HG02970 (cell line): ENCODE measurements around the gene ARHGEF4.
"Not testable (repeated sequence)": the region's sequence is repeated elsewhere in the genome, so short reads cannot be mapped to it uniquely, and the experiment has no call there.

Source experiments
- ATAC-seq: cut with Tn5 transposase; IDR thresholded peaks from one replicate; pipeline ENCODE4 v1.9.1; 2021; ENCODE audit warnings: mild to moderate bottlenecking, moderate library complexity, moderate number of reproducible peaks; ENCODE audit not compliant: unreplicated experiment, low FRiP score

The ARHGEF4 gene

DNA sequence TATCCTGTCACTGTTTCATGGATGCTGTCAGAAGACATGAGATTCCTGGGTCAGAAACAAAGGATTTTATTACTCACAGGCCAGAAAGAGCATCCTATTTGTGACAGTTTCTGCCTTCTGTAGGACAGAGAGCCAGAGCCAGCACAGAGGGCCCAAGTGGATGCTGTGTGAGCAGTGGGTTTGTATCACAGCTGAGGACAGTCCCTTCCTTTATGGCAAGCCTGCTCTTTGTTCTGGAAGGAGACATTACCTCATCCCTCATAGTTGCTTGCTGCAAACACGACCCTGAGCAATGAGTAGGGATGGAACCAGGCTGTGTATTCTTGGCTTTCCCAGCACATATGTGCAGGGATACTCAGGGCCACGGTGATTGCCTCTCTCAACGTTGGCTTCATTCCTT is 41.6 kb downstream of the ARHGEF4 start:
- ATAC-seq: no peak

DNA sequence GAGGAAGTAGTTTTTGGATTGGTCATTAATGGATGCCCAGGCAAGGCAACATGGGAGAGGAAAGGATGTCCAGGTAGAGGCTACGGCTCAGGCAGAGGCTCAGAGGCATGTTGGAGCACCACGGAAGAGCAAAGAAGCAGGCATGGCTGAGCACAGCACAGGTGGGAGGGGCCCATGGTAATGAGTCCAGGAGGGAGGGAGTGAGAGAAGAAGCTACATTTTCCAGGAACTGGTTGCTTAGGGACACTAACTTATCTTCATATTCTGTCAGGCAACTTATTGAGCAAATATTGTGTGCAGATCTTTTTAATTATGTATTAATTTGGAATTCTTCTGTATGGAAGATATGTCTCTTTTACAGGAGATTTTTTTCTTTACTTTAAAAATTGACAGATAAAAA is 42.2 kb downstream of the ARHGEF4 start:
- no peak for ATAC-seq

DNA sequence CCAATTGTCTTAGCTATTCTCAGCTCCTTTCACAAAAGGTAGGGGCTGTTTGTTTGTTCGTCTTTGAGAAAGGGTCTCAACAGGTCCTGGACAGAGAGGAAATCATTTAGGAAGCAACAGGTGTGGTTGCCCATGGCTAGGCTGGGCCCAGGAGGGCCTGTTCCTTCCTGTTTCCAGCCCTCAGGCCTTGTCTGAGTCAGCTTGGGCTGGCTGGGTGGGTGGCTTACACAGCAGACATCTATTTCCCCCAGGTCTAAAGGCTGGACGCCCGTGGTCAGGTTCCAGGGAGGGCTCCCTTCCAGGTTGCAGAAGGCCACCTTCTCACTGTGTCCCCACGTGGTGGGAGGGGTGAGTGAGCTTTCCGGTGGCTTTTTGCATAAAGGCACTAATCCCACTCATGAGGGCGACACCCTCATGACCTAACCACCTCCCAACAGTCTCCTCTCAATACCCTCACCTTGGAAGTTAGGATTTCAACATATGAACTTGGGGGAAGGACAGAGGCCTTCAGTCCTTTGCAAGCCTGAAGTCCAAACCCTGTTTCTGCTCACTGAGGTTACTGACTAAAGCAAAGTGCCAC is 45.5 kb downstream of the ARHGEF4 start:
- ATAC-seq: no peak

DNA sequence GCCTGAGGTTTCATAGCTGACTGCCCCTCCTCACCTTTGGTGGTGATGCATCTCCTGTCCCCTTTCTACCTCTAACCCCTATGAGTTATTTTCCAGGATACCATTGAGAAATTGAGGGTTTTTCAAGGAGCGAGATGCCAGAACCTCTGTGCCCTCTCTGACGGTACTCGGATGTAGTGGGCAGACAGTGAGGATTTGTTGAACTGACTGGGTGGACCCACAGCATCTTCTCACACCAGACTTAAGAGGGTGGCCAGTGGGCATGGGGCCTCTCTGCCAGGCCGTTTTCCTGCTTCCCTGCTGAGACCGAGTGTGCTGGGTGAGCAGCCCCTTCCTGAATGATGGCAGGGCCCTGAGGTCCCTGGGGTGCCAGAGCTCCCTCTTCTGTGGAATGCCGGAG is 46.3 kb downstream of the ARHGEF4 start:
- ATAC-seq: no peak

DNA sequence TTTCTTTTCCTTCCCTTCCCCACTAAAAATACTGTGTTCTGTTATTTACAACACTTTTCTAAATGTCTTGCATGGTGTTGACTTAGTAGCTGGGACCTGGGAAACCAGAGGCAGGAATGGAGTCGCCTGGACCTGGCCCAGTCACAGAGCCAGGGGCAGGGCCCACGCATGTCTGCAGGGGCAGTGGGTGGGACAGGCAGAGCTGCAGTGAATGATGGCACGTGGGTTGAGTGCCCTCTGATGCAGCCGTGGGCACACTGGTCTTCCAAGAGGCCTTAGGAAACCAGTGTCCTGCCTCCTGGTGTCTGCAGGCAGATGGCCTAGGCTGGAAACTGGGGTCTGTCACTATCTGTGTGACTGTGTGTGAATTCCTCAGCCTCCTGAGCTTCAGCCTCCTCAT is 46.8 kb downstream of the ARHGEF4 start:
- no peak for ATAC-seq

DNA sequence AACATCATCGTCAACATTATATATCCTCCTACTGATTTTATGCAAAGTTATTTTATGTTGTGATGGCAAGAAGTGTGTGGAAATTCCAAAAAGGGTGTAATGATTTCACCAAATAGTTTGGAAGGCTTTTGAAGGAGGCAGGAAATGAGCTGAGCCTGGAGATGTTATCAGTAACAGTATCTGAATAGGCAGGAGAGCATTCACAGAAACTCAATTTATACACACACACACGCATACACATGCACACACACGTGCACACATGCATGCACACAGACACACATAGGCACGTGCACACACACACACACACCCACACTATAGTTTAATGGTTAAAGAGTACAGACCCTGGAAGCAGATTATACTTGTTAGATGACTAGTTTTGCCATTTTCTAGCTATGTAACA is 47.3 kb downstream of the ARHGEF4 start:
- ATAC-seq: no peak

DNA sequence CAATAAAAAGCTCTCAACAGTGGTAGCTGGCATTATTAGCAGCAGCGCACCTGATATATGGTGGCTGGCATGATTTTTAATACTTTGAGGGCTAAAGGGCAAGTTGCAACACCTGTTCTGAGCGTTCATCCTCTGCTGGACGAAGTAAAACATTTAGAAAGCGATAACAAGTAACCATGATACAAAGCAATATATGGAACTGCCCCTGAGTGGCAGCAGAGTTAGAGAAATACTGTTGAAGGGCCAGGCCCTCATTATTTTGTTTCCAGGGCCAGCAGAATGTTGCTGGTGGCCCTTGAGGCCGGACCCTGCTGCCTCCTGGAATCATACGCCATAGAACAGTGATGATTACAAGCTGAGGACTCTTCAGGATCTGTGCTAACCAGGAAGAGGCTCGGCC is 47.8 kb downstream of the ARHGEF4 start:
- no peak for ATAC-seq

DNA sequence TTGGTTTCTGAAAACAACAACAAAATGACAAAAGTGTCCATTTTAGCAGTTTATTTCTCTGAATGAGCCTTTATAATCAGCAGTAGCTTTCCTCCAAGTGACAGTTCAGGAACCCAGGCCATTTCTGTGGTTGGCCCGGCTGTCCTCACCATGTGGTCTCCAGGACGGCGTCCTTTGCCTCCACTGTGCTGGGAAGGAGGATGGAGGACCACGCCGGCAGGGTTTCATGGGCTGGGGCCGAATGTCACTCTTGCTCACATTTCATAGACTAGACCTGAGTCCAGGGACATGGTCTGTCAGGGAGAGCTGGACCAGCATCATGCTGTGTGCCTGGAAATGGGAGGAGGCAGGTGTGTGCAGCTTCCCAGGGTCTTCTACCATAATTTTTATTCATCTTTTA is 50.9 kb downstream of the ARHGEF4 start:
- ATAC-seq: no peak

DNA sequence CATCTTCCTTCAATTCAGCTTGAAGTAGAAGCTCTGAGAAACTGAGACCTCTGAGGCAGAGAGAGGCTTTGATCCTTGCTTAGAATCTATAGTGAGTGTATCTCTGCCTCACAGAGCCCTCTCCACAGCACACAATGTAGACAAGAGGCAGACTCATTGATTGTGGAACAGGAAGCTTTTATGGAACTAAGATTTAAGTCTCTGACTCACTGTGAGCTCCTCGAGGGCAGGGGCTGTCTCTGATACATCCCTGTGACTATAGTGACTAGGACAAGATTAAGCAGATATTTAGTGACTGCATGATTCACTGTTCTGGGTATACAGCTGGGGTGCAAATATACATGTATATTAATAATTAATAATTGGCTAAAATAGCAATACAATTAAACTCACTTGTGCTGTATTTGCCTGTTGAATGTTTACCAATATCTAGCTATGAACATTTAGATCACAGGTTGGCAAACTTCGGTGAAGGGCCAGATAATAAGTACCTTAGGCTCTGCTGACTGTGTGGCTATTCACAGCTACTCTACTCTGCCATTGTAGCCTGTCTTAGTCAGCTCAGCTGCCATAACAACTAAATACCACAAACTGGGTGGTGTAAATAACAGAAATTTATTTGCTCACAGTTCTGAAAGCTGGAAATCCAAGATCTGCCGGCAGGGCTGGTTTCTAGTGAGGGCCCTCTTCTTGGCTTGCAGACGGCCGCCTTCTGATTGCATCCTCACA is 54.4 kb downstream of the ARHGEF4 start:
- ATAC-seq: no peak

DNA sequence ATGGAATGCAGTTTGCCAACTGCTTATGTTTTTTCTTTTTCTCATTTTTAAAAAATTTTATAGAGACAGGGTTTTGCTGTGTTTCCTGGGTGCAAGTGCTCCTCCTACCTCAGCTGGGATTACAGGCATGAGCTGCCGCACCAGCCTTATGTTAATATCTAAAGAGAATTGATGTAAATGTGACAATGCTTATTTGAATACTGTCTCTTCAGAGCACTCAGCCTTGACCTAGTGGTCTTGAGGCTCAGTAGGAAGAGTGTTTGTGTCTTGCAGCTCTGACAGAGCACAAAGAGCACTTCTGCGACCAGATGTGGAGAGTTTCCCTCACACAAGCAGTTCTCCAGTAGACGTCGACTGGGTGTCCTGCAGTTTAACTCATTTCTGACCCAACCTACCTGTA is 55.3 kb downstream of the ARHGEF4 start:
- no peak for ATAC-seq

DNA sequence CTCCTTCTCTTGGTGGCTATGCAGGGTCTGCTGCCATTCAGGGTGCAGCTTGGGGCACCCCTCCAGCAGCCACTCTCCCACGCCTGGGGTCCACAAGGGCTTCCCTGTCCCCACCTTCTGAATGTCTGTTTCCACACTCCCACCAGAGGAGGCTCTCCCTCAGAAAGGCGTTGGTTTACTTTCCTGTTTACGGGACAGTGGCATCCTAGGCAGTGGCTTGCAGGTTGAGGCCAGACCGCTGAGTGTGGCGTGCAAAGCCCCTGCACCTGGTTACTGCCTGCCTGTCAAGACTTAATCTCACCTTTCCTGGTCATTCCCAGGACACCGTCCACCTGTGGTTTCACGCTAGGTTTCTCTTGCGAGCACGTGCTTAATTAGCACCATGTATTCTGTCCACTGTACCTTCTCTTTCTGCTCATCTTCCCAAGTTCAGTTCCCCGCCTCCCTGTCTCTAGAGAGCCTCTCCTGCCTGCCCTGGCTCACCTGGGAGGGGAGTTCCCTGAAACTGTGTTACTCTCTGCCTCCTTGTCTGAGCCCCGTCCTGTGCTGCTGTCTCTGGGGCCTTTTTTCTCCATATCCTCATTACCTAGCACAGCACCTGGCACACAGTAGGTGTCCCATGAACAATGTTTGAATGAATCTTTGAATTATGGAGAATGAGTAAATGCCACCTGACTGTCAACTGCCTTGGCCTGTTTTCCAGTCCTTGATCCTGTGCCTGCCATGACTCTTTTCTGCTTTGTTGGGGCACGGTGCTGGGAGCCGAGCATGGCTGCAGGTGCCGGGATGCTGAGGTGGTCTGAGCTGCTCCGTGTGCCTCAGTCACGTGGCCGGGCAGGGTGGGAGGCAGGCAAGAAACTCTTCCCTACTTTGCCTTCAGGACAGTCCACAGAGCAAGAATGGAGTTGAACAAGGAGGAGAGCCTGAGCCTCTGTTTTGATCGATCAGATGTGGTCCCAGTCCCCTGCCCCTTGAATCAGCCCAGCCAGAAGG is 56.4 kb downstream of the ARHGEF4 start:
- no peak for ATAC-seq

DNA sequence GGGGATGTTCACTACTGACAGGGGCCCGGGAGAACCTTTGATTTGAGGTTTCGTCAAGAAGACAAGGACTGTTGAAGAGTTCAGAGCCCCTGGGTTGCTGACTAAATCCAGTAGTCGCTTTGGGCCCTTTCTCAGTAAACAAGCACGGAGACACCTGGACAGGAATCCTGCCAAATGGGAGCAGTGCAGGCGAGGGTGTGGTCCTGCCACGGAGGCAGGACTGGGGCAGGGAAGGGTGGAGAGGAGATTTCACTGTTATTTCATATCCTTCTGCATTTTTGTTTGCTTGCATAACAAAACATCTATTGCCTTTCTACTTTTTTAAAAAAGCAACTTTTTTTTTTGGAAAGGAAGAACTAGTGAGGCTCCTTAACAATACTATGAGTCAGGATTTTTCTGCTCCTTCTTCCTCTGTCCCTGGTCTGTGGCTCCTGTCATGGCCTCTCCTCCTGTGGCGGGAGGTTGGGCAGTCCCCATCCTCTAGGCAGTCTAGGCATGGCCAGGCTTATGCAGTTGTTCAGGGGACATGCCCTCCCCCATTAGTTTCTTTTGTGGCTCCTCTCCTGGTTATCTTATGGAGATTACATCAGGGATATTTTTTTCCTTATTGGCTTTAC is 57.7 kb downstream of the ARHGEF4 start:
- no peak for ATAC-seq

DNA sequence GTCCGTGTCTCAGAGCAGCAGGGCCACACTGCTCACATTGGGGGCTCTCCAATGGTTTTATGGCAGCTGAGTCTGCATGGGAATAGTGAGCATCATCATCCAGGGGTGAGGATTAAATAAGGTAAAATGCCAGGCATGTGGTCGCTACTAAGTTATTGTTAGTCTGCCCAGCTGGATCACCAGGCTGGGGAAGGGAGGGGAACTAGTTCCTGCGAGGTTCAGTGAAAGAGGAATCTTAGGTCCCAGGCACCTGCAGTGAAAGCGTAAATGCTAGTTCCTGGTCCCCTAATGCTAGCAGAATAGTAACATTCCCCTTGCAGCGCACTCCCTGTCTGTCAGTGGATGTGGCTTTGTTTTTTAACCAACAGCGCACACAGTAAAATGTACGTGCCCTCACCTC is 60.1 kb downstream of the ARHGEF4 start:
- ATAC-seq: no peak

DNA sequence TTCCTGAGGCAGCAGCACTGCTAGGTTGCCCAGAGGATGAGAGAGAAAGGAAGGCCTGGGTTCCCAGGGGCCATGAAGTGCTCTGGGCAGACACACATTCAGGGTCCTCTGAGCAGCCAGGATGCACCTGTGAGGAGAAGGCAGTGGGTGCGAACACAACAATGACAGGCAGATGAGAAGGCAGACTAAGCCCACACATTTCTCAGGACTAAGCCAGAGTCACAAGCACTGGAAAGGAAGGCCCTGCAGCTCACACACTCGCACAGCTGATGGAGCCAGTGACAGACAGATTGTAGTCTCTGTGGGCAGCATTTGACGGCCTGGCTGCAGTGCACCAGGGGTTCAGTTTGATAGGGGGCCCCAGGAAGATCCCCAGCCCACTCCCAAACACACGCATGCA is 61.8 kb downstream of the ARHGEF4 start:
- ATAC-seq: no peak

DNA sequence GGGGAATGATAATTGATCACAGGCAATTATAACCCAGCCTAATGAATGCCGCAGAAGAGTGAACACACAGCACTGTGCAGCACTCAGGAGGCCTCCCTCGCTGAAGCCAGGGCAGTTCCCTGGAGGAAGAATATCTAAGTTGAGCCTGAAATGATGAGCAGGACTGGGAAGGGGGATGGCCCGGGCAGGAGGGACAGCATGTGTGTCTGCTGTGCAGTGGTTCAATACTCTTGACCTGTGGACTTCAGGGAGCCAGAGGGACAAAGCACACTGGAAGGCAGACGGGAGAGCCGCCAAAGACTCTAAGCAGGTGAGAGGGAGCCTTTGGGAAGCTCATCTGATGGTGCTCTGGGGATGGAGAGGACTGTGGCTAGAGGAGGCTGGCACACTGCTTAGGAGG is 62.6 kb downstream of the ARHGEF4 start:
- no peak for ATAC-seq

DNA sequence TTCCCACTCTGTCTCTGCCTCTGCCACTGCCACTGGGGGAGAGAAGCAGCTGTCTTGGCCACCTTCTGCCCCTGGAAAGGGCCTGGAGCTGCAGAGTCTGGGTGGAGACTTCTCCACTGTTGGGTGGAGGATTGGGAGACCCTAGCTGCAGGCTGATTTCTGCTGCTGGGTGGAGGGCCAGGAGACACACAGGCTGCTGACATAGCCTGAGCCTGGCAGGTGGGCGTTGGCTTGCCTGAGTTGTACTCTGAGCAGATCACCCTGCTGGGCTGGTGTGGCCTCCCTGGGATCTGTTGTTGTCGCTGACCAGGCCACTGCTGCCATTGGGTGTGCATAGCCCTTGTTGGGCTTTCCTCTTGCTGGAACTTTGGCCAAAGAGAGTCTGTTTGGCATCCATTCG is 64.3 kb downstream of the ARHGEF4 start:
- no peak for ATAC-seq

DNA sequence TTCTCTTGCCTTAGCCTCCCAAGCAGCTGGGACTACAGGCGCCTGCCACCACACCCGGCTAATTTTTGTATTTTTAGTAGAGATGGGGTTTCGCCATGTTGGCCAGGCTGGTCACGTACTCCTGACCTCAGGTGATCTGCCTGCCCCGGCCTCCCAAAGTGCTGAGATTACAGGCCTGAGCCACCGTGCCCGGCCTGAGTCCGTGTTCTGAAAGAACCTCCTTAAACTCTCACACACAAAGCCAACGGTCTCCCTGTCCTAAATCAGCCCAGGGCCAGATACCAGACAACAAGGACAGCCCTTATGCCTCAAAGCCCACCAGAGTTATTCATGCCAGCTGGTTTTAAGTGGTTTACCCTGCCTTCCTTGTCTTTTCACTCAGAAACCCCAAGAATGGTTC is 64.9 kb downstream of the ARHGEF4 start:
- ATAC-seq: not testable (repeated sequence)

DNA sequence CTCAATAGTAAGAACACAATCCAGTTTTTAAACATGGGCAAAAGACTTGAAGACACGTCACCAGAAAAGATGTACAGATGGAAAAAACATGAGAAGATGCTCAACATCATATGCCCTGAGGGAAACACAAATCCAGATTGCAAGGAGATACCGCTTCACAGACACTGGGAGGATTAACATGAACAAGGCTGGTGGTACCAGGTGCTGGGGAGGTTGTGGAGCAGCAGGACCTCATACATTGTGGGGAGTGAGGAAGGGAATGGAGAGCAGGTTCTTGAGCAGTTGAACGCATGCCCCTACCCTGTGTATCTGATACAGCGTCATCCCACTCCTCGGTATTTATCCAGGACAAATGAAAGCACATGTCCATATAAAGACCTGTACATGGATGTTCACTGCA is 72.1 kb downstream of the ARHGEF4 start:
- ATAC-seq: no peak

DNA sequence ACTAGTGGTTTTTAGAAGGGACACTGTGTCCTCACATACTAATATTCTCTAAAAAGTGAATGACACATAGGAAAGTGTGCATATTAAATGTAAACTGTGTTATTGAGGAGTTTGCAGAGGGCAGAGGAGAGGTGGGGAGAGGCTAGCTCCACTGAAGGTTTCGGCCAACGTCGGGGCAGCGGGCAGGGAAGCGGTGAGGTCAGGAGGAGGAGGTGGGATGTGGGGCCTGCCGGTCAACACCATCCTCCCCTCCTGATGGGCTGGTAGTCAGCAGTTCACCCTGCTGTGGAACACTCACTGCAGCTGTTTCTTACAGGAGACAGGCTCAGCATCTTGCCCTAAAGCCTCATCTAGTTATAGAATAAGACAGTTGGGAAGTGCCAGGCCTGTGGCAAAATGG is 74.2 kb downstream of the ARHGEF4 start:
- ATAC-seq: no peak

DNA sequence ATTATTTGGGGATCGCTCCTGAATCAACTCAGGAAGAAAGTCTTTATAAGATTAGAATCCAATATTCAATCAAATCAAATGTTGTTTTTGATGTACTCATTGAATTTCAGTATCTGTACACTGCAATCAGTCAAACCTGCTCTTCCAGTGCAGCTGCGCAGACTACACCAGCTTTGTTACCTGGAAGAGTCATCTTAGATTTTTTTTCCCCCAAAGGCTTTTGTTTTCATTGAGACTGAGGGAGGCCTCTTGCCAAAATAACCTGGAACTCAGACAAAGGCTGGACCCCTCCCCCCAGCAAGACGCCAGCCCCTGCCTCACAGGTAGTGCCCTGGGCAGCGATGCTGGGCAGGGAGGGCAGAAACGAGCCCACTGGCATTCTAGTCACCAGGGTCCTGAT is 74.8 kb downstream of the ARHGEF4 start:
- ATAC-seq: no peak

DNA sequence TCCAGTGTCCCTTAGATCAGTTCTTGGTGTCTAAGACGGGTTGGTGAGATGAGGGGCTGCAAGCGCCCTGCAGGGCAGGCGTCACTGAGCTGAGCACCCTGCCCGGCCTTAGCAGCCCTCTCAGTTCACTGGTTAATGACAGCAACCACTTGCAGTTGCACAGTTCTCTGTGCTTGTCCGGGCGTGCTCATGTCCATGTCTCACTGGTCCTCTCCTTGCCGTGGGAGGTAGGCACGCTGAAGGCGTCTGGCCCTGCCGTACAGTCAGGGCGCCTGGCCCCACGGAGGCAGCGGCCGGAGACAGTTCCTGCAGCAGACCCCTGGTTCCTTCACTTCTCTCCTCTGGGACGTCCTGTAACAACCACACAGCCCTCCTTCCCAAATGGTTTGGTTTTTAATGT is 75.3 kb downstream of the ARHGEF4 start:
- no peak for ATAC-seq
